ENCODE data around the gene C20orf204.

DNA sequence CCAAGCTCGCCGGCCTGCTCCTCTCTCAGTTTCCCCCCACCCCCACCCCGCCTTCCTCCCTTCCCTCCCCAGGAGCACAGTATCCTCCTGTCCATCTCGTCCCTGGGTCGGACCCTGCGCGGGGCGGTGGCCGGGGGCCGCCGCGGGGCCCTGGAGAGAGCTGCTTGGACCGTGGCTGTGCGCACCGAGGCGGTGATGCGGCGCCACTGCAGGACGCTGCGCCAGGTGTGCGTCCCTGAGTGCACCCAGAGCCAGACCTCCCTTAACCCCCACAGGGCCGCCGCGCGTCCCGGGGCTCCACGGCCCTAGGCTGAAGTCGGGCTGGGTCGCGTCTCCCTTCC lies 2.2 kb downstream of the C20orf204 start:
- TF ChIP-seq YY1 (IDR thresholded peaks at IDR 0.05; ENCODE audit: insufficient read depth, insufficient read length) (no peak), ZNF274 (IDR thresholded peaks at IDR 0.05; ENCODE audit: low read depth, low read length) (no peak)

Data from NT2/D1 (cell line).